HEK293T (cell line): ENCODE data around the gene CNGB1.

ENCODE experiments used
- ARNT ChIP-seq: fragments of 450-650 bp; IDR thresholded peaks from 2 replicates; pipeline ENCODE4 v1.6.1; 2017; ENCODE audit warnings: mild to moderate bottlenecking
- BHLHE40 ChIP-seq: fragments of 450-650 bp; IDR thresholded peaks from 2 replicates; pipeline ENCODE4 v1.6.1; 2016; ENCODE audit warnings: mild to moderate bottlenecking, moderate library complexity, borderline replicate concordance
- CTBP1 ChIP-seq: fragments of 450-650 bp; IDR thresholded peaks from 2 replicates; pipeline ENCODE4 v1.6.1; 2016; ENCODE audit warnings: borderline replicate concordance
- ELF4 ChIP-seq: fragments of 450-650 bp; IDR thresholded peaks from 2 replicates; pipeline ENCODE4 v1.6.1; 2017; ENCODE audit warnings: antibody characterized with exemption
- FOXA1 ChIP-seq: fragments of 450-650 bp; IDR thresholded peaks from 2 replicates; pipeline ENCODE4 v1.6.1; 2016; ENCODE audit warnings: mild to moderate bottlenecking
- FOXM1 ChIP-seq: fragments of 450-650 bp; IDR thresholded peaks from 2 replicates; pipeline ENCODE4 v1.6.1; 2017; ENCODE audit warnings: mild to moderate bottlenecking, borderline replicate concordance
- HDGF ChIP-seq: fragments of 450-650 bp; IDR thresholded peaks from 2 replicates; pipeline ENCODE4 v1.6.1; 2017; ENCODE audit warnings: antibody characterized with exemption, borderline replicate concordance
- L3MBTL2 ChIP-seq: fragments of 450-650 bp; conservative IDR thresholded peaks from 2 replicates; pipeline ENCODE4 v1.6.1; 2016; ENCODE audit warnings: mild to moderate bottlenecking
- LEF1 ChIP-seq: fragments of 450-650 bp; IDR thresholded peaks from 2 replicates; pipeline ENCODE4 v1.6.1; 2017; ENCODE audit warnings: mild to moderate bottlenecking, borderline replicate concordance
- NFRKB ChIP-seq: fragments of 450-650 bp; IDR thresholded peaks from 2 replicates; pipeline ENCODE4 v1.6.1; 2016; ENCODE audit warnings: mild to moderate bottlenecking, moderate library complexity
- PKNOX1 ChIP-seq: fragments of 450-650 bp; IDR thresholded peaks from 2 replicates; pipeline ENCODE4 v1.6.1; 2016
- SP1 ChIP-seq: fragments of 450-650 bp; IDR thresholded peaks from 2 replicates; pipeline ENCODE4 v1.6.1; 2017
- SUZ12 ChIP-seq: fragments of 450-650 bp; IDR thresholded peaks from 2 replicates; pipeline ENCODE4 v1.6.1; 2016; ENCODE audit warnings: mild to moderate bottlenecking
- TARDBP ChIP-seq: fragments of 450-650 bp; IDR thresholded peaks from 2 replicates; pipeline ENCODE4 v1.6.1; 2016

- TF ChIP-seq CTBP1 (no peak), SP1 (no peak), TARDBP (no peak), BHLHE40 (no peak), FOXA1 (no peak), PKNOX1 (no peak), ARNT (no peak), NFRKB (no peak), FOXM1 (no peak), SUZ12 (no peak), ELF4 (no peak), LEF1 (no peak), HDGF (no peak), L3MBTL2 (no peak)
Observed at GRCh38 chr16:57897053-57897784, 73.7 kb downstream of the CNGB1 start.
